Loucy (cell line): ENCODE results near the gene HDGFL3.

Source experiments
- H2AFZ ChIP-seq: fragments of 200-600 bp; sonication (generic); 2 replicates; pipeline ENCODE4 v1.6.0; 2016; ENCODE audit warnings: antibody characterized with exemption, mild to moderate bottlenecking, low read length, moderate library complexity
- H3F3A ChIP-seq: fragments of 200-600 bp; 2 replicates; pipeline ENCODE4 v1.6.0; 2016; ENCODE audit warnings: antibody characterized with exemption, low read depth, mild to moderate bottlenecking
- H3K27me3 ChIP-seq: fragments of 200-600 bp; sonication (generic); 2 replicates; pipeline ENCODE4 v1.6.1; 2014; ENCODE audit warnings: low read length, mild to moderate bottlenecking; ENCODE audit not compliant: insufficient read depth, poor library complexity, severe bottlenecking
- H3K36me3 ChIP-seq: fragments of 200-600 bp; sonication (generic); 2 replicates; pipeline ENCODE4 v1.6.1; 2016; ENCODE audit warnings: low read length; ENCODE audit not compliant: insufficient read depth
- H3K4me1 ChIP-seq: fragments of 200-600 bp; sonication (generic); 2 replicates; pipeline ENCODE4 v1.5.1; 2014; ENCODE audit warnings: low read length, mild to moderate bottlenecking; ENCODE audit not compliant: insufficient read depth, poor library complexity, severe bottlenecking
- H3K4me2 ChIP-seq: fragments of 200-600 bp; sonication (generic); 2 replicates; pipeline ENCODE4 v1.6.0; 2014; ENCODE audit warnings: antibody characterized with exemption, low read length, low read depth, mild to moderate bottlenecking; ENCODE audit not compliant: poor library complexity, severe bottlenecking
- H3K4me3 ChIP-seq: fragments of 200-600 bp; sonication (generic); 2 replicates; pipeline ENCODE4 v1.5.1; 2014; ENCODE audit warnings: low read length, mild to moderate bottlenecking, mixed read lengths; ENCODE audit not compliant: poor library complexity, severe bottlenecking
- H3K79me2 ChIP-seq: fragments of 200-600 bp; sonication (generic); 2 replicates; pipeline ENCODE4 v1.6.1; 2014; ENCODE audit warnings: low read length; ENCODE audit not compliant: insufficient read depth
- H3K9ac ChIP-seq: fragments of 200-600 bp; sonication (generic); 2 replicates; pipeline ENCODE4 v1.6.0; 2014; ENCODE audit warnings: mild to moderate bottlenecking, low read depth, low read length, moderate library complexity; ENCODE audit not compliant: poor library complexity, severe bottlenecking
- H3K9me2 ChIP-seq: fragments of 200-600 bp; sonication (generic); replicated peaks from 2 replicates; pipeline ENCODE4 v1.6.1; 2016; ENCODE audit warnings: low read depth, low read length, mixed read lengths
- H3K9me3 ChIP-seq: fragments of 200-600 bp; sonication (generic); 2 replicates; pipeline ENCODE4 v1.6.1; 2014; ENCODE audit warnings: mild to moderate bottlenecking, antibody characterized with exemption, low read length, low read depth; ENCODE audit not compliant: insufficient read depth
- H4K20me1 ChIP-seq: fragments of 200-600 bp; sonication (generic); 2 replicates; pipeline ENCODE4 v1.6.0; 2014; ENCODE audit warnings: antibody characterized with exemption, low read length, mild to moderate bottlenecking; ENCODE audit not compliant: insufficient read depth, poor library complexity, severe bottlenecking
- CTCF ChIP-seq: fragments of 200-600 bp; sonication (generic); conservative IDR thresholded peaks from 2 replicates; pipeline ENCODE4 v1.5.1; 2014; ENCODE audit warnings: mild to moderate bottlenecking, antibody characterized with exemption, low read length
- EZH2phosphoT487 ChIP-seq: fragments of 200-600 bp; IDR thresholded peaks from 2 replicates; pipeline ENCODE4 v1.6.1; 2018; ENCODE audit warnings: antibody characterized with exemption, mild to moderate bottlenecking, moderate library complexity, borderline replicate concordance

The HDGFL3 gene

GRCh38 chr15:83248151-83249029, 40.8 kb upstream of the HDGFL3 start:
- no peaks in the 10 kb centered on the region for H3K4me1 ChIP-seq
- no peak for TF ChIP-seq EZH2phosphoT487
- peak; percentile 95 for TF ChIP-seq CTCF
- H3K9ac ChIP-seq, result no peak overlapping the region
- no peak overlapping the region for H2AFZ ChIP-seq
- H3K9me3 ChIP-seq, result no peaks in the 10 kb centered on the region
- no peak overlapping the region for H3K4me3 ChIP-seq
- H3K9me2 ChIP-seq, result no peaks in the 10 kb centered on the region
- H3K4me2 ChIP-seq, result no peak overlapping the region
- H3K36me3 ChIP-seq, result no peaks in the 10 kb centered on the region
- H4K20me1 ChIP-seq, result no peaks in the 10 kb centered on the region
- H3K27me3 ChIP-seq, result no peaks in the 10 kb centered on the region
- no peaks in the 10 kb centered on the region for H3K79me2 ChIP-seq
- no peaks in the 10 kb centered on the region for H3F3A ChIP-seq

- no peaks in the 10 kb centered on the region for H3K4me1 ChIP-seq
- H3K27me3 ChIP-seq, result no peaks in the 10 kb centered on the region
- no peaks in the 10 kb centered on the region for H3F3A ChIP-seq
- H3K9ac ChIP-seq, result no peak overlapping the region
- H3K36me3 ChIP-seq, result no peaks in the 10 kb centered on the region
- no peaks in the 10 kb centered on the region for H4K20me1 ChIP-seq
- no peaks in the 10 kb centered on the region for H3K9me3 ChIP-seq
- TF ChIP-seq CTCF, result no peak
- TF ChIP-seq EZH2phosphoT487, result no peak
- H2AFZ ChIP-seq, result no peak overlapping the region
- H3K4me3 ChIP-seq, result no peak overlapping the region
- no peak overlapping the region for H3K4me2 ChIP-seq
- no peaks in the 10 kb centered on the region for H3K79me2 ChIP-seq
- H3K9me2 ChIP-seq, result no peaks in the 10 kb centered on the region
Measured at GRCh38 chr15:83243634-83244033, 36.0 kb upstream of the HDGFL3 start.

DNA sequence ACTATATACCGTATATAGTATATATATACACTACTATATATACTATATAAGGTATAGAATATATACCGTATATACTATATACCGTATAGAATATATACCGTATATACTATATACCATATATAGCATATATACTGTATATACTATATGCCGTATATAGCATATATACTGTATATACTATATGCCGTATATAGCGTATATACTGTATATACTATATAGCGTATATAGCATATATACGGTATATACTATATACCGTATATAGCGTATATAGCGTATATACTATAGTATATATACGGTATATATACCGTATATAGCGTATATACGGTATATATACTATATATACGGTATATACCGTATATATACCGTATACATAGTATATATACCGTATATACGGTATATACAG, 22.6 kb upstream of the HDGFL3 start:
- Histone ChIP-seq H3K4me2 (no peak overlapping the region), H3K79me2 (no peaks in the 10 kb centered on the region), H3K4me1 (no peaks in the 10 kb centered on the region), H3F3A (no peaks in the 10 kb centered on the region), H2AFZ (no peak overlapping the region), H3K9me2 (no peaks in the 10 kb centered on the region), H3K36me3 (no peaks in the 10 kb centered on the region), H3K9me3 (no peaks in the 10 kb centered on the region), H3K27me3 (no peaks in the 10 kb centered on the region), H3K4me3 (no peak overlapping the region), H4K20me1 (no peaks in the 10 kb centered on the region), H3K9ac (no peak overlapping the region)
- TF ChIP-seq EZH2phosphoT487, result no peak
- no peak for TF ChIP-seq CTCF
